GM21619 (cell line): ENCODE measurements around the gene TLR2.
A peak's percentile ranks its signal among the peaks of the same experiment; 100 is the strongest.
"Not testable (repeated sequence)": the region's sequence is repeated elsewhere in the genome, so short reads cannot be mapped to it uniquely, and the experiment has no call there.

Source experiments
- ATAC-seq: cut with Tn5 transposase; IDR thresholded peaks from one replicate; pipeline ENCODE4 v1.9.1; 2021; ENCODE audit not compliant: unreplicated experiment

Gene TLR2

GRCh38 chr4:153661215-153661822 is 22.8 kb upstream of the TLR2 start:
- ATAC-seq, result no peak

DNA sequence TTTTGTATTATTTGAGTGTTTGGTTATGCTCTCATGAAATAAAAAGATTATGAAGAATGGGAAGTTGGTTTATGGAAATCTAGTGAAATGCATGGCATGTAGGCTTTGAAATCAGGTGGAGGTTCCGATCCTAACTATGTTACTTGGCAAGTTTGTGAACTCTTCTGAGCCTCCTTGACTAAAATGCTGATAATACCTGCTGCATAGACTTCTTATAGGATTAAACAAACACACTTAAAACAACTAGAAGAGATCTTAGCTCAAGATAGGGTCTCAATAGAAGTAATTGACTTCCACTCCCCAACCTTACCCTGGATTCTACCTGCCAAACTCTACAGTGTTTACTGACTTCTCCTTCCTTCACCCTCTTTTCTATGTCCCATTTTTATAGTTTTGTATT is 22.2 kb upstream of the TLR2 start:
- no peak for ATAC-seq

- ATAC-seq, result no peak
These were observed 20.4 kb upstream of the TLR2 start for GRCh38 chr4:153663667-153664066.

DNA sequence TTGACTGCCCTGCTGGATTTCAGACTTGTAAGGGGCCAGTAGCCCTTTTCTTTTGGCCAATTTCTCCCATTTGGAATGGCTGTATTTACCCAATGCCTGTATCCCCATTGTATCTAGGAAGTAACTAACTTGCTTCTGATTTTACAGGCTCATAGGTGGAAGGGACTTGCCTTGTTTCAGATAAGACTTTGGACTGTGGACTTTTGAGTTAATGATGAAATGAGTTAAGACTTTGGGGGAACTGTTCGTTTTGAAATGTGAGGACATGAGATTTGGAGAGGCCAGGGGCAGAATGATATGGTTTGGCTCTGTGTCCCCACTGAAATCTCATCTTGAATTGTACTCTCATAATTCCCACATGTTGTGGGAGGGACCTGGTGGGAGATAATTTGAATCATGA is 17.6 kb upstream of the TLR2 start:
- not testable (repeated sequence) for ATAC-seq

GRCh38 chr4:153668647-153669046 is 15.4 kb upstream of the TLR2 start:
- no peak for ATAC-seq

- ATAC-seq, result no peak
These were observed 14.2 kb upstream of the TLR2 start for GRCh38 chr4:153669838-153670237.

DNA sequence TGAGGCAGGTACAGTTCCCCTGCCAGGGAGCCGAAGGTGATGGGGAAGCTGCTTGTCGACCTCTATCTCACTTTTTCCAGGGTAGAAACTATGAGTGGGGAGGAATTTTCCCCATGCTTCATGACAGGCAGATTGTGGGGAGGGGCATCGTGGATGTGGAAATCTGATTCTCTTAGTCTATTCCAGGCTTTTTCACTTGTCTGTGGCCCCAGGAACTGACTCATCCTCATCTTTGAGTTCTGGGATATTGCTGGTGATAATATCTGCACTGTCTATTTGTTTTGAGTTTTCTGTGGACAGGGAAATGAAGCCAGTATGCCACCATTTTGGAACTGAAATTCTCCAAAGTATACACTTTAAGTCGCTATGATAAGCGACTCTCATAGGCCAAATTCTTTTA is 7.6 kb upstream of the TLR2 start:
- ATAC-seq, result no peak

GRCh38 chr4:153676984-153677383 is 7.1 kb upstream of the TLR2 start:
- ATAC-seq, result no peak

DNA sequence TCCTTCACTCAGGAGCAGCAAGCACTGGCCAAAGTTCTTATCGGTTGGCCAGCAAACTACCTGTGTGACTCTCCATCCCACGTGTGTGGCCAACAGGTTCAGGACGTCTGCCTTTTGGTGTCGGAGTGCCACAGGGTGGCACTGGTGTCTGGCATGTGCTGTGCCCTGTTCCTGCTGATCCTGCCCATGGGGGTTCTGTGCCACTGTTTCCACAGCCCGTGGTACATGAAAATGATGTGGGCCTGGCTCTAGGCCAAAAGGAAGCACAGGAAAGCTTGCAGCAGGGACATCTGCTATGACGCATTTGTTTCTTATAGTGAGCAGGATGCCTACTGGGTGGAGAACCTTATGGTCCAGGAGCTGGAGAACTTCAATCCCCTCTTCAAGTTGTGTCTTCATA is 4.6 kb upstream of the TLR2 start:
- ATAC-seq, result no peak

DNA sequence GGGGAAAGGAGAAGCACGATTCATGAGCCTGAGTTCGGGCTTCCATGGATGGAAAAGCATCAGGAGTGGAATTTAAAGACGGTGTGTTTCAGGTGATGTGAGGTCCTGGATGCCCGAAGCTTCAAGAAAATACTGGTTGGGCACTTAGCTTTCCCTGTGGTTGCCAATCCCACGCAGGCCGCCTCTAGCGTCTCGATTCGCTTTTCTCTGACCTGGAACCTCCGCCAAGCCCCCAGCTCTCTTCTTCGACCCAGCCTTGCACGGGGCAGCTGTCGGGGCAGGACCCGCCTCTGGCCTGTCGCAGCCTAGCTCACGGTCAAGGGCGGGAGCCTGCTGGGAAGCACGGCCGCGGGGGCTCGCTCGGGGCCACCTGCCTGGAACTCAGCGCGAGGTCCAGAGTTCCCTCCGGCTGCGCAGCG is 308 bp upstream of the TLR2 start:
- ATAC-seq, result no peak

GRCh38 chr4:153684971-153685371 is 891 bp downstream of the TLR2 start:
- no peak for ATAC-seq

DNA sequence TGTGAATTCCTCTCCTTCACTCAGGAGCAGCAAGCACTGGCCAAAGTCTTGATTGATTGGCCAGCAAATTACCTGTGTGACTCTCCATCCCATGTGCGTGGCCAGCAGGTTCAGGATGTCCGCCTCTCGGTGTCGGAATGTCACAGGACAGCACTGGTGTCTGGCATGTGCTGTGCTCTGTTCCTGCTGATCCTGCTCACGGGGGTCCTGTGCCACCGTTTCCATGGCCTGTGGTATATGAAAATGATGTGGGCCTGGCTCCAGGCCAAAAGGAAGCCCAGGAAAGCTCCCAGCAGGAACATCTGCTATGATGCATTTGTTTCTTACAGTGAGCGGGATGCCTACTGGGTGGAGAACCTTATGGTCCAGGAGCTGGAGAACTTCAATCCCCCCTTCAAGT is 20.4 kb downstream of the TLR2 start:
- ATAC-seq, result no peak

DNA sequence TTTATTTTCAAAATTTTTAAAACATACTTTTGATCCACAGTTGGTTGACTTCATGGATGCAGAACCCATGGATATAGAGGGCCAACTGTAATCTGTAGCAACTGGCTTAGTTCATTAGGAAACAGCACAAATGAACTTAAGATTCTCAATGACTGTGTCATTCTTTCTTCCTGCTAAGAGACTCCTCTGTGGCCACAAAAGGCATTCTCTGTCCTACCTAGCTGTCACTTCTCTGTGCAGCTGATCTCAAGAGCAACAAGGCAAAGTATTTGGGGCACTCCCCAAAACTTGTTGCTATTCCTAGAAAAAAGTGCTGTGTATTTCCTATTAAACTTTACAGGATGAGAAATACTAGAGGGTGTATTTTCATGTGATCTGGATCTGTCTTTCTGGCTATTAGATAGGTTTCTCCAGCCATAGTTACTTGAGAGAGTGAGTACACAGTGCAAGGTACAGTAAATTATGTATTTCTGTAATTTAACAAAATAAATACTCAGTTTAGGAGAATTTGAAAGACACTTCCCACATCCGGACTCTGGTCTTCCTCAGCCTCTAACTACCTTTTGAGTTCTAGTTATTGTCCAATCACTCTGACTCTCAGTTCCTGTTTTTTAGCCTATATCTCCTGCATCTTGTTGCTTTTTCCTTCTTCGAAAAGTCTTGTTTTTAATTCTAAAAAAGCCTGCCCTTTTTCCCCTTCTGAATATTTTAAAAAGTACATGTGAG is 21.8 kb downstream of the TLR2 start:
- peak; percentile 89 for ATAC-seq

- peak; percentile 40 for ATAC-seq
These were observed 22.4 kb downstream of the TLR2 start for GRCh38 chr4:153706519-153706918.

GRCh38 chr4:153710681-153711080 is 26.6 kb downstream of the TLR2 start:
- ATAC-seq, result no peak

DNA sequence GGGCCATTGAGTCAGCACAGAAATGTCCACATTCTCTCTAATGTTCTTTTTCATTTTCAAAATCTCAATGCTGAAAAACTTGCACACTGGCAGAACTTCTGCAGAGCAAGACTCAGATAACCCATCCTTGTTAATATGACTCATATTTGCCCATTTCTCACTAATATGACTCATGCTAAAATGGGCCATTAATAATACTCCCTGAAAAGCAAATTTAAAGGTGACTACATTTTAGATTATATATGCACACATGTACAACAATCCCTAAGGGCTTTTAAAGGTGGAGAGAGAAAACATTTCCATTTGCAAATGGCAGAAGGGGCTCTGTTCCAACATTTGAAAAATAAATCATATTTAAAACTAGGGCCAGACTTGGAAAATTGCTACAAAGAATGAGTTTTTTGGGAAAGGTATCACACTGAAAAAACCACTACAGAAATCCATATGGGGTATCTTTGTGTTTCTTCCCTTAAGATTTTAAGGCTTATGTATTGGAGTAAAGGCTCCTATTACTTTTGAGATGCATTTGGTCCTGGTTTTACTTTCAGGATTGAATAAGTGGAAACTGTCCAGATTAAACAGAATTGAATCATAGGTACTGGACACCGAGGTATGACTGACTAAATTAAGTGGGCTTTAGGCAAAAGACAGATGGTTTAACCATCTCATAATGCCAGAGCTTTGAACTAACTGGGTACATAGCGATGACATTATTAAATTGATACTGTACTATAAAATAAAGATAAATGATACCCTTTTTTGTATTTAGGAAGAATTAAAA is 30.0 kb downstream of the TLR2 start:
- no peak for ATAC-seq

- no peak for ATAC-seq
These were observed 38.0 kb downstream of the TLR2 start for GRCh38 chr4:153722036-153722435.

DNA sequence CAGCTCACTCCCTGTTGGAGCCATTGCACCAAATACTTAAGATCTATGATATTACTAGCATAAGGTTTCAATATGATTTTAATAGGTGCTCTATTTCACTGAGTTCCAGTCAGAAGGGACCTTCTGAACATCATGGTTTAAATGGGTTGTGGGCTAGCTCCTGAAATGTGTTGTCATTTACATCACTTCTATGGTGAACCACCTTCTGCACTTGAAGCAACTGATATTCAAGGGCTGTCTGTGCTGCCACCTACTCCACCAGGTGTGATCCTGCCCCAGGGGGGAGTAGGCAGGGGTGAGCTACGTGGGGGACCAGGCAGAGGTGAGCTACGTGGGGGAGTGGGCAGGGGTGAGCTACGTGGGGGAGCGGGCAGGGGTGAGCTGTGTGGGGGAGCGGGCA is 40.5 kb downstream of the TLR2 start:
- no peak for ATAC-seq

DNA sequence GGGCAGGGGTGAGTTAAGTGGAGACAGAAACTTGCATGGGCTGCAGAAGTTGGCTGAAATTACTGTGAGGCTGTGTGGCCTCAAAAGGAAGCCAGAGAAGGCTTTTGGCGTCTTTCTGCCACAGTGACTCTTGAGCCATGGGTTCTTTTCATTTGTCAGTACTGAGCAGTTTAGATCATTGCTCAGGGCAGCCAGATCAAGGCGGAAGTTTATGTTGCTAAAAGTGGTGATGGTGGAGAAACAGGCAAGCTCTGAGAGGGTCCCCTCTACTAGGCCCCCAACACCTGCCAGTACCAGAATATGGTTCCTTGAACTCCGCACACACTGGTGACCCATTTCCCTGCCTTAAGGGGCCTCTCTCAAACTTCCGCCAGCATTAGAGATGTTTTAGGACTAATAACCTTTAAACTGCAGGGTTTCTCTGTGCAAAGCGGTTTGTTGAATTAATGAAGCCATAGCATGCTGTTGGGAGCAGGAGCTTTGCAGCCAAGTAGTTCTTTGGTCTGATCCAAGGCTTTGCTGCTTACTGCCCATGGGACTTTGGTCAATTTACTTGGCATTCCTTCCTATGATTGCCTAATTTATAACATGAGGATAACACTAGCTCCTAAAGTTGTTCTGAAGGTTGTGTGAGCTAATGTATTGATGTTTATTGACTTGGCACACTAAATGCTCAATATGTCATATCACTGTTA is 41.2 kb downstream of the TLR2 start:
- ATAC-seq, result no peak

GRCh38 chr4:153725831-153726154 is 41.7 kb downstream of the TLR2 start:
- ATAC-seq, result no peak

DNA sequence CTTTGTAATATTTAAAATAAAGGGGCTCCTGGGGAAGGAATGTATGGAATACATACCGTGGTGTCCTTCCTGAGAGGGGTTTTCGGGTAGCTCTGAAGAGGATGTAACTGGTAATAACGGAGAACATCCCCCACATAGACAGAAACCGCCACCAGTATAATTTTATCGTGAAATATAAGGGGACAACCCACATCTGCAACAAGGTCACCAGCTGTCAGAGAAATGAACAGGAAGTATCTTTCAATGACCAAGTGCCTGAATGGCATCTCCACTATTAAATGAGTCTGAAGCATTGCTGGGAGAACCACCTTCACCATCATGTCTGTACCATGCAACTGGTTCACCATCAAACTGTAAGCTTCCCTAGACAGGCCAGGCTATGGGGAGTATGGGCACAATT is 44.1 kb downstream of the TLR2 start:
- ATAC-seq, result no peak

GRCh38 chr4:153728660-153729059 is 44.6 kb downstream of the TLR2 start:
- ATAC-seq, result peak; percentile 52
